Endothelial cell of umbilical vein (primary cell): ENCODE results near the gene ITGB3BP.

Experiments
- EZH2 ChIP-seq: IDR thresholded peaks from 2 replicates; pipeline ENCODE4 v1.6.1; 2012; ENCODE audit warnings: borderline replicate concordance, low read depth, mild to moderate bottlenecking, moderate library complexity, low read length, inconsistent platforms; ENCODE audit not compliant: severe bottlenecking
- JUN ChIP-seq: IDR thresholded peaks from 2 replicates; pipeline ENCODE4 v1.6.1; 2011; ENCODE audit warnings: borderline replicate concordance, low read depth; ENCODE audit not compliant: insufficient read length, insufficient read depth
- MYC ChIP-seq: IDR thresholded peaks from one replicate; pipeline ENCODE4 v1.6.1; 2011; ENCODE audit warnings: mild to moderate bottlenecking, low read depth, low read length
- POLR2A ChIP-seq: IDR thresholded peaks from 2 replicates; pipeline ENCODE4 v1.6.1; 2012; ENCODE audit warnings: low read depth, mild to moderate bottlenecking, control low read depth, low read length
- POLR2AphosphoS5 ChIP-seq: IDR thresholded peaks from 2 replicates; pipeline ENCODE4 v1.6.1; 2012; ENCODE audit warnings: low read depth, mild to moderate bottlenecking, control low read depth, low read length, moderate library complexity; ENCODE audit not compliant: insufficient read depth
- TF ChIP-seq, protein P1 (sequence below), 2 donors: IDR thresholded peaks; 1 replicate in 1 of 2; 2 replicates in 1 of 2; pipeline ENCODE4 v1.5.1; 2011; ENCODE audit warnings: low read length in 2 of 2, mild to moderate bottlenecking in 2 of 2, moderate library complexity in 2 of 2, control low read depth in 1 of 2, inconsistent platforms in 1 of 2, low read depth in 1 of 2; ENCODE audit not compliant: insufficient read depth in 1 of 2; ENCODE audit errors: extremely low read depth in 1 of 2
- TF ChIP-seq, protein P2 (sequence below): IDR thresholded peaks from 2 replicates; pipeline ENCODE4 v1.6.1; 2011; ENCODE audit not compliant: insufficient read depth, insufficient read length

DNA sequence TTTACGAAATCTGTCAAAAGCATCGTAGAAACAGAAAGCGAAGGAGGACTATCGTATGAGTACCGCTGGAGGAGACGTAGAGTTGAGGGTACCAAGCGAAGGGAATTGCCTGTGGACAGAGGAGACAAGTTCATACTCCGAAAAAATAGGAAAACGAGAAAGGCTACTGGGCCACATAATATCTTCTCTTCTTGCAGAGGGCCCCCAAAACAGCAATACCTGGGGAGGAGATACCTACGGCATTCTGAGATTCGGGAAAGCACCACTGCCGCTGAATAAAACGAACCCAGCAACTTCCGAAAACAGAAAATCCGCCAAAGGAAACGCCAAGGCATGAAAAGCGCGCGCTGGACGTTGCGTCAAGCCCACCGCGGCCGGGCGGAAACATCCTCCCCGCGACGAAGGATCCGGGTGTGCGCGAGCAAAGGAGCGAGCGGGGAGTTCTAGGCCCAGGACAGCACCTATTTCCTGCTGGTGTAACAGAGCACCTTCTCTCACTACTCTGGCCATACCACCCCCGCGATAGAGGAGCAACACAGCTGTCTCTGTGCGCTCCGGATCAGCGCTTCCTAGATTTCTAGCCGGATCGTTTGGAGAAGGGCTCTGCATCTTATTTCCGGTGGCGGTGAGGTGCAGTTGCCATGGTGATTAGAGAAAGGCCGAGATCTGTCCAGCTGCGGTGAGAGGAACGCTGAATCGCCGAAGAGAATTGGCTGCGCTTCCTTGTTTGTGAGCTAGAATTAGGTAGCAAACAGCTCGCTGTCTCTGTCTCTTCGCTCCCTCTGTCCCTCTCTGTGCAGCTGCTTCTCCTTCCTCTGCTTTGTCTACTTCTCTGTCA, at the start of gene ITGB3BP, which contains the start of gene EFCAB7:
- TF ChIP-seq POLR2A = peak; percentile 72
- TF ChIP-seq, protein P1, sequence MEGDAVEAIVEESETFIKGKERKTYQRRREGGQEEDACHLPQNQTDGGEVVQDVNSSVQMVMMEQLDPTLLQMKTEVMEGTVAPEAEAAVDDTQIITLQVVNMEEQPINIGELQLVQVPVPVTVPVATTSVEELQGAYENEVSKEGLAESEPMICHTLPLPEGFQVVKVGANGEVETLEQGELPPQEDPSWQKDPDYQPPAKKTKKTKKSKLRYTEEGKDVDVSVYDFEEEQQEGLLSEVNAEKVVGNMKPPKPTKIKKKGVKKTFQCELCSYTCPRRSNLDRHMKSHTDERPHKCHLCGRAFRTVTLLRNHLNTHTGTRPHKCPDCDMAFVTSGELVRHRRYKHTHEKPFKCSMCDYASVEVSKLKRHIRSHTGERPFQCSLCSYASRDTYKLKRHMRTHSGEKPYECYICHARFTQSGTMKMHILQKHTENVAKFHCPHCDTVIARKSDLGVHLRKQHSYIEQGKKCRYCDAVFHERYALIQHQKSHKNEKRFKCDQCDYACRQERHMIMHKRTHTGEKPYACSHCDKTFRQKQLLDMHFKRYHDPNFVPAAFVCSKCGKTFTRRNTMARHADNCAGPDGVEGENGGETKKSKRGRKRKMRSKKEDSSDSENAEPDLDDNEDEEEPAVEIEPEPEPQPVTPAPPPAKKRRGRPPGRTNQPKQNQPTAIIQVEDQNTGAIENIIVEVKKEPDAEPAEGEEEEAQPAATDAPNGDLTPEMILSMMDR (IDR thresholded peaks at IDR 0.05; ENCODE audit: extremely low read depth in 1 of 2, insufficient read depth in 1 of 2, low read depth in 1 of 2, low read length in 2 of 2) = no peak
- TF ChIP-seq JUN = no peak
- TF ChIP-seq EZH2 = no peak
- TF ChIP-seq, protein P2, sequence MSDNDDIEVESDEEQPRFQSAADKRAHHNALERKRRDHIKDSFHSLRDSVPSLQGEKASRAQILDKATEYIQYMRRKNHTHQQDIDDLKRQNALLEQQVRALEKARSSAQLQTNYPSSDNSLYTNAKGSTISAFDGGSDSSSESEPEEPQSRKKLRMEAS = no peak
- TF ChIP-seq POLR2AphosphoS5 = peak; percentile 69
- peak; percentile 51 for TF ChIP-seq MYC
